GM12874 (cell line): ENCODE results near the gene POLR1B.

Experiments
- TF ChIP-seq, protein P1 (sequence below): IDR thresholded peaks from 2 replicates; pipeline ENCODE4 v1.5.1; 2011; ENCODE audit warnings: low read depth, mild to moderate bottlenecking, control low read depth, low read length, moderate library complexity; ENCODE audit not compliant: insufficient read depth

Gene POLR1B

DNA sequence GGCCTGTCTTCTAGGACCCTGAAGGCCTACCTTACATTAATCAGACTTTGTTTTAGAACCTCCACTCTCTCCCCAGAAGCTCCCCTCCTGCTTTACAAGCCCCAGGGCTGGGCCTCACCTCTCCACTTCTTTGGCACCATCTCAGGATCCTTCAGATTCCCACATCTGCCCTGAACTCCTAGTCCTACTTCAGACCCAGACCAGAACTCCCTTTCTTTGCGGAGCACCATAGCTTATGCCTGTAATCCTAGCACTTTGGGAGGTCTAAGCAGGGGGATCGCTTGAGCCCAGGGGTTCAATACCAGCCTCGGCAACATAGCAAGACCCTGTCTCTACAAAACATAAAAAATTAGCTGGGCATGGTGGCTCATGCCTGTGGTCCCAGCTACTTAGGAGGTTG lies 43.1 kb downstream of the POLR1B start:
- TF ChIP-seq, protein P1, sequence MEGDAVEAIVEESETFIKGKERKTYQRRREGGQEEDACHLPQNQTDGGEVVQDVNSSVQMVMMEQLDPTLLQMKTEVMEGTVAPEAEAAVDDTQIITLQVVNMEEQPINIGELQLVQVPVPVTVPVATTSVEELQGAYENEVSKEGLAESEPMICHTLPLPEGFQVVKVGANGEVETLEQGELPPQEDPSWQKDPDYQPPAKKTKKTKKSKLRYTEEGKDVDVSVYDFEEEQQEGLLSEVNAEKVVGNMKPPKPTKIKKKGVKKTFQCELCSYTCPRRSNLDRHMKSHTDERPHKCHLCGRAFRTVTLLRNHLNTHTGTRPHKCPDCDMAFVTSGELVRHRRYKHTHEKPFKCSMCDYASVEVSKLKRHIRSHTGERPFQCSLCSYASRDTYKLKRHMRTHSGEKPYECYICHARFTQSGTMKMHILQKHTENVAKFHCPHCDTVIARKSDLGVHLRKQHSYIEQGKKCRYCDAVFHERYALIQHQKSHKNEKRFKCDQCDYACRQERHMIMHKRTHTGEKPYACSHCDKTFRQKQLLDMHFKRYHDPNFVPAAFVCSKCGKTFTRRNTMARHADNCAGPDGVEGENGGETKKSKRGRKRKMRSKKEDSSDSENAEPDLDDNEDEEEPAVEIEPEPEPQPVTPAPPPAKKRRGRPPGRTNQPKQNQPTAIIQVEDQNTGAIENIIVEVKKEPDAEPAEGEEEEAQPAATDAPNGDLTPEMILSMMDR, result no peak

DNA sequence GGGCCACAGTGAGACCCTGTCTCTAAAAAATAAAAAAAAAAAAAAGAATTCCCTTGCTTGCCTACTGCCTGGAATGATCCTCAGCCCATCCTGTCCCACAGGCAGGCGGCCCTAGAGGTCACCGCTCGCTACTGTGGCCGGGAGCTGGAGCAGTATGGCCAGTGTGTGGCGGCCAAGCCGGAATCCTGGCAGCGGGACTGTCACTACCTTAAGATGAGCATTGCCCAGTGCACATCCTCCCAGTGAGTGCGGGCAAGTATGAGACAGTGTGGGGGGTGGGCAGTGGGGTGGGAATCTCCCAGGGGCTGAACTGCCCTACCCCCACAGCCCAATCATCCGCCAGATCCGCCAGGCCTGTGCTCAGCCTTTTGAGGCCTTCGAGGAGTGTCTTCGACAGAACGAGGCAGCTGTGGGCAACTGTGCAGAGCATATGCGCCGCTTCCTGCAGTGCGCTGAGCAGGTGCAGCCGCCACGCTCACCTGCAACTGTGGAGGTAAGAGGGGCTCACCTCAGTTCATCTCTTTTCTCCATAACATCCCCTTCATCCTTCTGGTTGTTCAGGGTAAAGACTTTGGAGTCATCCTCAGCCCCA lies 43.7 kb downstream of the POLR1B start:
- TF ChIP-seq, protein P1, result no peak

DNA sequence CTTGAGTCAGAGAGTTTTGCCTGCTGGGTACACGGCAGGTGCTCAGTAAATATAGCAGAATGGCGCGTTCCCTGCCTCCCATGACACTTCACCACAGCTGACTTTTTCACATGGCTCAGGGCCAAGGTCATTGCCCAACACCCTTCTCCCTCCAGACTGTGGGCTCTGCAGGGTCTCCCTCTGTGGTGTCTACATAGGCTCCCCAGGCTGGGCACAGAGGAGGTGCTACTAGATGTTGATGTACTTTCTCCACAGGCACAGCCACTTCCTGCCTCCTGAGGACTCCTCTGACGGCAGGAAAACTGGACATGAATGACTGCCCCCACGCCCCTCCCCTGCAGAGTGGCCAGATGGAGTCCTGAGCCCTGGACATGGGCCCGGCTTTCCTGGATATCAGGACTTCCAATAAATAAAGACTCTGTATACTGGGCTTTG lies 46.4 kb downstream of the POLR1B start:
- TF ChIP-seq, protein P1, result no peak

DNA sequence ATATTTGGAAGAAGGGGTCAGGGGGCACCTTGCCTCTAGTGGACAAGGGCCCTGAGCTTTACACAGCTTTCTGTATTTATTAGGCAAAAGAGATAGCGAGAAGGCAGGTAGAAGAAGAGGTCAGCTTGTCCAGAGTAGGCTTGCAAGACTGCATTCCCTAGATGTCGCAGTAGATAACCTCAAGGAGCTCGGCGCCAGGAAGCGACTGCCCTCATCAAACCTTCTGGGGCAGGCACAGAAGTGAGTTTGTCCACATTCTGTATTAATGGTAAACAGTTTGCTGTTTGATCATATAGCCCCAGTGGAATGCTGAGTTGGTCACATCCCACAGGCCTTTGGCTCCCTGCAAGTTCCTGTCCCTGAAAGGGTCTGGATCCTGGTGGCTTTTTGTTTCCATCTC lies 49.1 kb downstream of the POLR1B start:
- TF ChIP-seq, protein P1, result no peak

DNA sequence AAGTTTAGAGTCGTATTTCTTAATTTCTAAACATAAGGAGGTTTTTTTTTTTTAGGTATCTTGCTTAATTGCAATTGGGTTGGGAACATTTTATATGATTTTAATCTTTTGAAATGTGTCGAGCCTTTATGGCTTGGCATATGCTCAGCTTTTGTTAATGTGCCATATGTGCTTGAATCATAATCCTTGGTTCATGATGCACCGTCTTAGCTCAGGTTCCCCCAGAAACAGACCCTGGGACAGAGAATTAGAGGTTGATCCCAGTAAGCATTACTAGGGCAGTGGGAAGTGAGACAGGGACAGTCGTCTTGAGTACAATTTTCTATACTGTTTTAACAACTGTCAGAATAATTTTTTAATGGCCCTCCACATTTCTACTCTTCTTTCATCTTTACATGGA lies 51.5 kb downstream of the POLR1B start:
- TF ChIP-seq, protein P1, result no peak

DNA sequence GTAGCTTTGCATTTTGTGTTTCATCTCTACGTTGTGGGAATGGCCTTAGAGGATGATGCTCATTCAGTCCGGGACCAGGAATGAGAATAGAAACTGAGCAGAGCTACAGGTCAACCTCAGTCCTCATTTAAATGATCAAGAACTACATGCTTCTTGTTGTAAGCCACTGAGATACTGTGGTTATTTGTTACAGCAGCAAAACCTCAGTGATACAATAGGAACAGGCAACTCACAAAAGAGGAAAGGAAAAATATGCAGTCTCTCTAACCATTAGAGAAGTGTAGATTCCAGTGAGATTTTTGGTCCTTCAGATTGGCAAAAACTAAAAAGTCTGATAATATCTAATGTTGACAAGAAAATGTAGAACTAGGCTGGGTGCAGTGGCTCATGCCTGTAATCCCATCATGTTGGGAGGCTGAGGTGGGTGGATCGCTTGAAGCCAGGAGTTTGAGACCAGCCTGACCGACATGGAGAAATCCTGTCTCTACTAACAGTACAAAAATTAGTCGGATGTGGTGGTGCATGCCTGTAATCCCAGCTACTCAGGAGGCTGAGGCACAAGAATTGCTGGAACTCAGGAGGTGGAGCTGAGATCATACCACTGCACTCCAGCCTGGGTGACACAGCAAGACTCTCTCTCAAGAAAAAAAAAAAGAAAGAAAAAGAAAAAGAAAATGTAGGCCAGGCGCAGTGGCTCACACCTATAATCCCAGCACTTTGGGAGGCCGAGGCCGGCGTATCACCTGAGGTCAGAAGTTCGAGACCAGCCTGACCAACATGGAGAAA lies 55.5 kb downstream of the POLR1B start:
- TF ChIP-seq, protein P1, result no peak

DNA sequence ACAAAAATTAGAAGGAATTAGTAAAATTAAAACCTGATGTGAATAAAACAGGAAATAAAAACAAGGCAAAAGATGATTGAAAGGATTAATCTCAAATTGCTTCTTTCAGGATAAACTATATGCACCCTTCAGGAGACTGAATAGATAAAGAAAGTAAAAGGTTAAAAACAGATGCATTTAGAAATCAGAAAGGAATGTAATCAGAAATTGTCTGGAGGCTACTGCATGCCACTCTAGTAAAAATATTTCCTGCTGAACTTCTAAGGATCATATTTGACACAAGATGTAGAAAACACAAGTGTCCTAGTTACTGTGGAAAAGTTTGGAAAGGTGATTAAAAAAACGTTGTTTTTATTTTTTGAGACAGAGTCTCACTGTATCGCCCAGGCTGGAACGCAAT lies 58.4 kb downstream of the POLR1B start:
- TF ChIP-seq, protein P1, result no peak
